Measurements from ENCODE around the gene ERF. TPM values are rescaled to one million over a fixed set of nuclear protein-coding genes. Genes with fewer than 3 reads are reported as not detected.

Gene ERF
- total and polyA plus RNA-seq, 10 of the 15 experiments (the other 5 are each of a cell fraction or from before 2014, with no cell fraction given): 0.02 to 51.8 (median 14.4) TPM

DNA sequence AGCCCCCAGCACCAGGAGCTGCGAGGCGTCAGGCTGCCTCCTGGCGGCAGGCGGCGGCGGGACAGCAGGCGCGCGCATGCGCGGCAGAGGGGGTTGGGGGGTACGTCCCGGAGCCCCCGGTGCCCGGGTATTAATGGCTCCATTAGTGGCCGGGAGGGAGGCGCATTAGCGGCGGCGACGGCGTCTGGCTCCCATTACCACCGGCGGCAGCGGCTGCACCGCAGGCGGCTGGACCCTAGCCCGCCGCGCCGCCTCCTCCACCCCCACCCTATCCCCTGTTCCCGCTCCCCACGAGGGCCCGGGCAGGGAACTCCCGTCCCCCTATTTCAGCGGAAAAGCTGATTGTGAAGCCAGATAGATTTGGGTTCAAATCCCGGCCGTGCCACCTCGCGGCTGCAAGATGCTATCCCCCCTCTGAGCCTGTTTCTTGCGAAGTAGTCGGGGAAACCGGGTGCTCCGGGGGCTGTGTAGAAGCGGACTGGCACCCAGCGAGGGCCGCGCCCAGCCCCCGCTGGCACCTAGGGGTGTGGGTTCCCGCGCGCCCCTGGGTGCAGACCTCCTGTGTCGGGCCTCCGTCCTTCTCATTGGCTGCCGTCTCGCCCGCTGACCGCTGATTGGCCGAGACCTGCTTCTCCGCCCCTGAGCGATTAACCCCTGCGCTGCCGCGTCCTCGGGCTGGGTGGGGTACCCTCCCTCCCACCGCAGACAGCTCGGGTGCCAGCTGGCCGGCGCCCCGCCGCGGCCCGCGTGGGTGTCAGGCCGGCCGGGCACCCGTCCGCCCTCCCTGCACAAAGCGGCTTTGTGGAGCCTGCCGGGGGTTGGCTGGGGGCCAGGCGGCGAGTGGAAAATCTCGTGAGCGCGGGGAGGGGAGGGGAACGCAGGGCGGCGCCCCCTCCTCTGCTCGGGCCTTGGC, 25.2 kb upstream of the ERF start (continued):
- TF ChIP-seq NR2C2 (IDR thresholded peaks at IDR 0.05; ENCODE audit: borderline replicate concordance, control insufficient read depth, insufficient read length, low read depth): no peak
- no peak for TF ChIP-seq IRF4 (IDR thresholded peaks at IDR 0.05; ENCODE audit: low read depth, low read length)
- TF ChIP-seq MYB (IDR thresholded peaks at IDR 0.05; ENCODE audit: borderline replicate concordance, low read depth, low read length): no peak
- no peak for TF ChIP-seq BRCA1 (IDR thresholded peaks at IDR 0.05; ENCODE audit: low read depth, low read length)
- no peak for TF ChIP-seq NBN (IDR thresholded peaks at IDR 0.05)
- TF ChIP-seq, protein P1, sequence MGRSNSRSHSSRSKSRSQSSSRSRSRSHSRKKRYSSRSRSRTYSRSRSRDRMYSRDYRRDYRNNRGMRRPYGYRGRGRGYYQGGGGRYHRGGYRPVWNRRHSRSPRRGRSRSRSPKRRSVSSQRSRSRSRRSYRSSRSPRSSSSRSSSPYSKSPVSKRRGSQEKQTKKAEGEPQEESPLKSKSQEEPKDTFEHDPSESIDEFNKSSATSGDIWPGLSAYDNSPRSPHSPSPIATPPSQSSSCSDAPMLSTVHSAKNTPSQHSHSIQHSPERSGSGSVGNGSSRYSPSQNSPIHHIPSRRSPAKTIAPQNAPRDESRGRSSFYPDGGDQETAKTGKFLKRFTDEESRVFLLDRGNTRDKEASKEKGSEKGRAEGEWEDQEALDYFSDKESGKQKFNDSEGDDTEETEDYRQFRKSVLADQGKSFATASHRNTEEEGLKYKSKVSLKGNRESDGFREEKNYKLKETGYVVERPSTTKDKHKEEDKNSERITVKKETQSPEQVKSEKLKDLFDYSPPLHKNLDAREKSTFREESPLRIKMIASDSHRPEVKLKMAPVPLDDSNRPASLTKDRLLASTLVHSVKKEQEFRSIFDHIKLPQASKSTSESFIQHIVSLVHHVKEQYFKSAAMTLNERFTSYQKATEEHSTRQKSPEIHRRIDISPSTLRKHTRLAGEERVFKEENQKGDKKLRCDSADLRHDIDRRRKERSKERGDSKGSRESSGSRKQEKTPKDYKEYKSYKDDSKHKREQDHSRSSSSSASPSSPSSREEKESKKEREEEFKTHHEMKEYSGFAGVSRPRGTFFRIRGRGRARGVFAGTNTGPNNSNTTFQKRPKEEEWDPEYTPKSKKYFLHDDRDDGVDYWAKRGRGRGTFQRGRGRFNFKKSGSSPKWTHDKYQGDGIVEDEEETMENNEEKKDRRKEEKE (IDR thresholded peaks at IDR 0.05): 0 out of 2 replicates have a peak, but pooled peaks have one; percentile 48
- no peak for TF ChIP-seq YBX1 (IDR thresholded peaks at IDR 0.05)
- TF ChIP-seq SUZ12 (IDR thresholded peaks at IDR 0.05; ENCODE audit: unreplicated experiment): no peak
- TF ChIP-seq EP300 (IDR thresholded peaks at IDR 0.05; ENCODE audit: borderline replicate concordance in 1 of 2, control insufficient read depth in 1 of 2, low read depth in 2 of 2, low read length in 2 of 2): 0 out of 4 replicates have a peak, but pooled peaks of 1 of the 2 experiments have one; percentile 17
- TF ChIP-seq NFXL1 (IDR thresholded peaks at IDR 0.05; ENCODE audit: borderline replicate concordance): no peak
- peak; percentile 89 for TF ChIP-seq BACH1 (IDR thresholded peaks at IDR 0.05; ENCODE audit: borderline replicate concordance)
- peak; percentile 61; the same call in 1 of the 2 replicates for TF ChIP-seq RELB (IDR thresholded peaks at IDR 0.05; ENCODE audit: low read depth)
- TF ChIP-seq FOXK2 (IDR thresholded peaks at IDR 0.05): no peak
- peak; percentile 51 for TF ChIP-seq MYC (IDR thresholded peaks at IDR 0.05; ENCODE audit: insufficient read depth, insufficient read length, insufficient replicate concordance, low read length, severe bottlenecking)
- TF ChIP-seq ATF7 (IDR thresholded peaks at IDR 0.05; ENCODE audit: low read depth): no peak
- no peak for TF ChIP-seq SRF (IDR thresholded peaks at IDR 0.05; ENCODE audit: low read depth in 2 of 2, low read length in 2 of 2)
- no peak for TF ChIP-seq TCF7 (IDR thresholded peaks at IDR 0.05; ENCODE audit: borderline replicate concordance)
- no peak for TF ChIP-seq SIX5 (IDR thresholded peaks at IDR 0.05; ENCODE audit: low read depth, low read length, severe bottlenecking)
- TF ChIP-seq MEF2B (IDR thresholded peaks at IDR 0.05; ENCODE audit: partially characterized antibody, poor library complexity, severe bottlenecking): peak; percentile 40
- peak; percentile 91 for TF ChIP-seq TCF3 (IDR thresholded peaks at IDR 0.05; ENCODE audit: borderline replicate concordance, insufficient read depth, low read depth, low read length)
- no peak for TF ChIP-seq ZNF622 (IDR thresholded peaks at IDR 0.05)
- no peak for TF ChIP-seq FOXM1 (IDR thresholded peaks at IDR 0.05; ENCODE audit: low read depth, low read length)
